Right atrium auricular region (tissue), 2 donors: ENCODE data around the gene HERC5. TPM values are rescaled to one million over a fixed set of nuclear protein-coding genes. Genes with fewer than 3 reads are reported as not detected.

Source experiments
- DNase-seq: peaks from one replicate; pipeline ENCODE4 v3.0.0-alpha.2; 2019; ENCODE audit warnings: low spot score
- H3K27ac ChIP-seq, 2 donors: fragments of 200-600 bp; sonication (generic); 1 replicate in 1 of 2; 2 replicates in 1 of 2; pipeline ENCODE4 v1.5.1; 2016 to 2019
- H3K27me3 ChIP-seq, 2 donors: fragments of 200-600 bp; sonication (generic); one replicate each; pipeline versions ENCODE4 v1.5.1 to v1.6.0; 2017 to 2019
- H3K36me3 ChIP-seq: fragments of 200-600 bp; sonication (generic); one replicate; pipeline ENCODE4 v1.5.1; 2016
- H3K4me1 ChIP-seq, 2 donors: fragments of 200-600 bp; sonication (generic); one replicate each; pipeline versions ENCODE4 v1.5.1 to v1.6.0; 2017 to 2019
- H3K4me3 ChIP-seq, 2 donors: fragments of 200-600 bp; sonication (generic); 1 replicate in 1 of 2; 2 replicates in 1 of 2; pipeline ENCODE4 v1.5.1; 2017 to 2019; ENCODE audit warnings: mild to moderate bottlenecking in 1 of 2, moderate library complexity in 1 of 2
- H3K9me3 ChIP-seq, 2 donors: fragments of 200-600 bp; sonication (generic); one replicate each; pipeline ENCODE4 v1.5.1; 2019
- total RNA-seq, 2 donors: library from RNA; depleted of rRNA; stranded (reverse); fragments of >200 nt; gene quantifications; one replicate each; pipeline ENCODE4 v1.1.0, GENCODE V29; 2016
- TF ChIP-seq, protein P1 (sequence below), 2 donors: fragments of 200-600 bp; sonication (generic); IDR thresholded peaks; one replicate each; pipeline ENCODE4 v1.5.1; 2019; ENCODE audit warnings: antibody characterized with exemption in 2 of 2

The HERC5 gene
- total RNA-seq, 2 donors from 2014 or later, result 1.6 to 2.3 TPM

GRCh38 chr4:88414755-88415154 is 42.2 kb upstream of the HERC5 start:
- H3K4me1 ChIP-seq, result no peaks in the 10 kb centered on the region
- H3K36me3 ChIP-seq, result no peaks in the 10 kb centered on the region
- no peaks in the 10 kb centered on the region for H3K27me3 ChIP-seq
- no peak overlapping the region for H3K4me3 ChIP-seq
- no peak overlapping the region for H3K27ac ChIP-seq
- no peak for DNase-seq
- TF ChIP-seq, protein P1, sequence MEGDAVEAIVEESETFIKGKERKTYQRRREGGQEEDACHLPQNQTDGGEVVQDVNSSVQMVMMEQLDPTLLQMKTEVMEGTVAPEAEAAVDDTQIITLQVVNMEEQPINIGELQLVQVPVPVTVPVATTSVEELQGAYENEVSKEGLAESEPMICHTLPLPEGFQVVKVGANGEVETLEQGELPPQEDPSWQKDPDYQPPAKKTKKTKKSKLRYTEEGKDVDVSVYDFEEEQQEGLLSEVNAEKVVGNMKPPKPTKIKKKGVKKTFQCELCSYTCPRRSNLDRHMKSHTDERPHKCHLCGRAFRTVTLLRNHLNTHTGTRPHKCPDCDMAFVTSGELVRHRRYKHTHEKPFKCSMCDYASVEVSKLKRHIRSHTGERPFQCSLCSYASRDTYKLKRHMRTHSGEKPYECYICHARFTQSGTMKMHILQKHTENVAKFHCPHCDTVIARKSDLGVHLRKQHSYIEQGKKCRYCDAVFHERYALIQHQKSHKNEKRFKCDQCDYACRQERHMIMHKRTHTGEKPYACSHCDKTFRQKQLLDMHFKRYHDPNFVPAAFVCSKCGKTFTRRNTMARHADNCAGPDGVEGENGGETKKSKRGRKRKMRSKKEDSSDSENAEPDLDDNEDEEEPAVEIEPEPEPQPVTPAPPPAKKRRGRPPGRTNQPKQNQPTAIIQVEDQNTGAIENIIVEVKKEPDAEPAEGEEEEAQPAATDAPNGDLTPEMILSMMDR (IDR thresholded peaks at IDR 0.05), result no peak
- H3K9me3 ChIP-seq, result no peaks in the 10 kb centered on the region

DNA sequence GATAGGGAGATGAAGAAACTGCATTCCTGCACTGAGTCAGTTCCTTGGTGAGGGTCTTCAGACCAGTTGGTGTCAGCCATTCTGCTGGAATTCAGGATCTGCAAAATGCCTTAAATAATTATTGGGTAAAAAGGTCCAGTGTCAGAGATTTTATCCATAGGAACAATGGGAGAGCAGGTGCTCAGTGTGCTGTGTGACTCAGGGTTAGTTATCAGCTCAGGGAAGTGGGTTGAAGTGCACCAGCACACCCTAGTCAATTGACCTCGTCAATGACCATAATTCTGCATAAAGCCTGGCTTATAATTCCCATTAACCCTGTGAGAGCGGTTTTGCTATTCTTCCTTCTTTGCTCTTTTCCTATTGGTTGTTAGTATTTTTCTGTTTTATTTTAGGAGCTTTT is 40.9 kb upstream of the HERC5 start:
- Histone ChIP-seq H3K4me3 (no peak overlapping the region), H3K27ac (no peak overlapping the region), H3K9me3 (no peaks in the 10 kb centered on the region), H3K36me3 (no peaks in the 10 kb centered on the region), H3K27me3 (no peaks in the 10 kb centered on the region), H3K4me1 (no peaks in the 10 kb centered on the region)
- no peak for DNase-seq
- TF ChIP-seq, protein P1 (IDR thresholded peaks at IDR 0.05), result no peak

GRCh38 chr4:88418411-88418810 is 38.5 kb upstream of the HERC5 start:
- H3K27ac ChIP-seq, result no peak overlapping the region
- no peaks in the 10 kb centered on the region for H3K27me3 ChIP-seq
- no peak for DNase-seq
- no peaks in the 10 kb centered on the region for H3K9me3 ChIP-seq
- H3K4me3 ChIP-seq, result no peak overlapping the region
- no peaks in the 10 kb centered on the region for H3K36me3 ChIP-seq
- TF ChIP-seq, protein P1 (IDR thresholded peaks at IDR 0.05), result no peak
- no peaks in the 10 kb centered on the region for H3K4me1 ChIP-seq

DNA sequence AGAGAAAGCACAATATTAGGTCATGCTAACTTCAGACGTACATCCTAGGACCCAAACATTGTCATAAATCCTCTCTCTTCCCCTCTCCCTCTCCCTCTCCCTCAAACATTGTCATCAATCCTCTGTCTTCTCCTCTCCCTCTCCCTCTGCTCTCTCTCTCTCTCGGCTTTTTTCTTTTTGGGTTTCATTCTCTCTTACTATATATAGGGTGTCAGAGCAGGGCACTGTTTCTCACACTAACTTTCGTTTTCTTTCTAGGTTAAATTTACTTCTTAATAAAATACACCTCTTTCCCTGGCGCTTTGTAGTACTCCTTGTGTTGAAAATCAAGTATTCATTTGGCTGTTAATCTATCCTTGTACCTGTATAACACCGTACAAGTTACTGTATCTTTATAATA is 37.0 kb upstream of the HERC5 start:
- no peak overlapping the region for H3K4me3 ChIP-seq
- H3K4me1 ChIP-seq, result no peaks in the 10 kb centered on the region
- no peaks in the 10 kb centered on the region for H3K9me3 ChIP-seq
- no peaks in the 10 kb centered on the region for H3K27me3 ChIP-seq
- no peak overlapping the region for H3K27ac ChIP-seq
- DNase-seq, result no peak
- H3K36me3 ChIP-seq, result no peaks in the 10 kb centered on the region
- TF ChIP-seq, protein P1 (IDR thresholded peaks at IDR 0.05), result no peak

DNA sequence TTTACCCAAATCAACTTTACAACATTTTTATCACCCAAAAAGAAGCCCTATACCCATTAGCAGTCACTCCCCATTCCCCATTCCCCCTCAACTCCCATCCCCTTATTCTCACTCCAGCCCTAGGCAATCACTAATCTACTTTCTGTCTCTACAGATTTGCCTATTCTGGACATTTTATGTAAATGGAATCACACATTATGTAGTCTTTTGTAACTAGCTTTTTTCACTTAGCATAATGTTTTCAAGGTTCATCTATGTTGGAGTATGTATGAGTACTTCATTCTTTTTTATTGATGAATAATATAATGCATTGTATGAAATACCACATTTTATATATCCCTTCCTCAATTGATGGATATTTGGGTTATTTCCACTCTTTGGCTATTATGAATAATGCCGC is 36.1 kb upstream of the HERC5 start:
- no peaks in the 10 kb centered on the region for H3K27me3 ChIP-seq
- TF ChIP-seq, protein P1 (IDR thresholded peaks at IDR 0.05), result no peak
- no peak overlapping the region for H3K27ac ChIP-seq
- no peak overlapping the region for H3K4me3 ChIP-seq
- no peaks in the 10 kb centered on the region for H3K4me1 ChIP-seq
- DNase-seq, result no peak
- H3K36me3 ChIP-seq, result no peaks in the 10 kb centered on the region
- H3K9me3 ChIP-seq, result no peaks in the 10 kb centered on the region

GRCh38 chr4:88422403-88422802 is 34.5 kb upstream of the HERC5 start:
- DNase-seq, result no peak
- TF ChIP-seq, protein P1 (IDR thresholded peaks at IDR 0.05), result no peak

More at GRCh38 chr4:88422403-88422802, 34.5 kb upstream of the HERC5 start:
- no peak overlapping the region for H3K27ac ChIP-seq
- no peak overlapping the region for H3K4me3 ChIP-seq
- no peaks in the 10 kb centered on the region for H3K36me3 ChIP-seq
- H3K4me1 ChIP-seq, result no peaks in the 10 kb centered on the region
- H3K27me3 ChIP-seq, result no peaks in the 10 kb centered on the region
- no peaks in the 10 kb centered on the region for H3K9me3 ChIP-seq
